Mucosa of descending colon (tissue), 3 donors: ENCODE results near the gene PHF1. TPM values are rescaled to one million over a fixed set of nuclear protein-coding genes. Genes with fewer than 3 reads are reported as not detected.

Source experiments
- ATAC-seq: fragments of 200-7000 bp; cut with Tn5 transposase; one replicate; pipeline ENCODE4 v1.9.1; 2020; ENCODE audit warnings: mild to moderate bottlenecking, moderate library complexity
- DNase-seq, 3 donors: peaks; one replicate each; pipeline ENCODE4 v3.0.0-alpha.2; 2020
- H3K36me3 ChIP-seq: fragments of 200-600 bp; one replicate; pipeline ENCODE4 v1.8.0; 2021; ENCODE audit warnings: low read depth, mild to moderate bottlenecking
- H3K4me1 ChIP-seq: fragments of 200-600 bp; one replicate; pipeline ENCODE4 v1.8.0; 2021; ENCODE audit warnings: low read depth, mild to moderate bottlenecking
- H3K4me3 ChIP-seq: fragments of 200-600 bp; one replicate; pipeline ENCODE4 v1.8.0; 2021; ENCODE audit warnings: mild to moderate bottlenecking
- H3K9me3 ChIP-seq: fragments of 200-600 bp; one replicate; pipeline ENCODE4 v1.8.0; 2021; ENCODE audit warnings: mild to moderate bottlenecking
- intact Hi-C, 2 donors: fragments of 100-400 bp; cut with DNase I in 1 of 2; cut with micrococcal nuclease in 1 of 2; formaldehyde crosslinking; loops; one replicate each; pipeline versions ENCODE4 v1.11.0 to v1.11.1; 2022; cut with DNase I, micrococcal nuclease
- total RNA-seq, 3 donors: library from RNA; stranded (reverse); fragmentation: NEBNext Ultra II Directional in 2 of 3; extraction: Animal tissue kit (Norgen Biotek cat#: 25700) in 2 of 3; gene quantifications; one replicate each; pipeline versions ENCODE4 v1.2.1 to v1.2.4, GENCODE V29; 2021 to 2023
- TF ChIP-seq, protein P1 (sequence below): fragments of 200-600 bp; IDR thresholded peaks from one replicate; pipeline ENCODE4 v1.8.0; 2022; ENCODE audit warnings: antibody characterized with exemption, mild to moderate bottlenecking
- donor health status: DM: no; HTN: no; CAD: no; lungs with moderate emphysema.
- donor health status: DM: no; HTN: no; CAD: no.
- donor health status: DM: no; HTN: yes; CAD: no.

Gene PHF1
- total RNA-seq, 3 donors from 2014 or later = 29.9 to 96.5 (median 38.1) TPM

DNA sequence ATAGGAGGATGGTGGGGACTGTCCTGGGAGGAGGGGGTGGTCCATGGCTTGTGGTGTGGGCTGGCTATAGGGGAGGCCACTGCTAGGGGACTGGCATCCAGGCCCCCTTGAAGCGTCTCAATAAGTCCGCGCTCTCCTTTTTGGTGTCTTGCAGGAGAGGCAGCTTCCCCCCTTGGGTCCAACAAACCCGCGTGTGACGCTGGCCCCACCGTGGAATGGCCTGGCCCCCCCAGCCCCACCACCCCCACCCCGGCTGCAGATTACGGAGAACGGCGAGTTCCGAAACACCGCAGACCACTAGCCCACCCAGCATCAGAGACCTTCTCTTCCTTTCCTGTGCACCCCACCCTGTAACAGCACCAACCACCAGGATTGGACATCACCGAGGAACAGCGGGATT, 40.8 kb downstream of the PHF1 start:
- H3K36me3 ChIP-seq = no peaks in the 10 kb centered on the region
- ATAC-seq = no peak
- no peak overlapping the region for H3K4me3 ChIP-seq
- DNase-seq = no peak
- H3K9me3 ChIP-seq = no peaks in the 10 kb centered on the region
- H3K4me1 ChIP-seq = peaks cover 15% of the 10 kb centered on the region
- TF ChIP-seq, protein P1, sequence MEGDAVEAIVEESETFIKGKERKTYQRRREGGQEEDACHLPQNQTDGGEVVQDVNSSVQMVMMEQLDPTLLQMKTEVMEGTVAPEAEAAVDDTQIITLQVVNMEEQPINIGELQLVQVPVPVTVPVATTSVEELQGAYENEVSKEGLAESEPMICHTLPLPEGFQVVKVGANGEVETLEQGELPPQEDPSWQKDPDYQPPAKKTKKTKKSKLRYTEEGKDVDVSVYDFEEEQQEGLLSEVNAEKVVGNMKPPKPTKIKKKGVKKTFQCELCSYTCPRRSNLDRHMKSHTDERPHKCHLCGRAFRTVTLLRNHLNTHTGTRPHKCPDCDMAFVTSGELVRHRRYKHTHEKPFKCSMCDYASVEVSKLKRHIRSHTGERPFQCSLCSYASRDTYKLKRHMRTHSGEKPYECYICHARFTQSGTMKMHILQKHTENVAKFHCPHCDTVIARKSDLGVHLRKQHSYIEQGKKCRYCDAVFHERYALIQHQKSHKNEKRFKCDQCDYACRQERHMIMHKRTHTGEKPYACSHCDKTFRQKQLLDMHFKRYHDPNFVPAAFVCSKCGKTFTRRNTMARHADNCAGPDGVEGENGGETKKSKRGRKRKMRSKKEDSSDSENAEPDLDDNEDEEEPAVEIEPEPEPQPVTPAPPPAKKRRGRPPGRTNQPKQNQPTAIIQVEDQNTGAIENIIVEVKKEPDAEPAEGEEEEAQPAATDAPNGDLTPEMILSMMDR = no peak
- intact Hi-C loops = no loop called here

DNA sequence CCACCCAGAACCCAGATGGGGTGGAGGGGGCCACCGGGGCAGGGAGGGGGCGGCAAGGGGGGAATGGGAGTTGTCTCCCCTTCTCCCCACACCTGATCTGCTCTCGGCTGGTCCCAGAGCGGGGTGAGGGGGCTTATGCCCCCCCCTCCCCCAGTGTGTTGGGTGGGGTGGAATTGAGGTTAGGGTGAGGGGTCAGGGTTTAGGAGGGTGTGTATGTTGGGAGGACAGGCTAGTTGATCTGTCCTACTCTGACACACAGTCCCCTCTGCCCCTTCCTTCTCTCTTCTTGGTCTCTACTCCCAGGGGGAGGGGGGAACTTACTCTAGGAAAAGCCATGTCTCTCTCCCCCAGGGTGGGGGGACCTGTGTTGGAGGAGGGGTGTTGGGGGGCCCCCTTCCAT, 41.7 kb downstream of the PHF1 start:
- no peak for ATAC-seq
- H3K36me3 ChIP-seq = no peaks in the 10 kb centered on the region
- no peaks in the 10 kb centered on the region for H3K9me3 ChIP-seq
- no peak overlapping the region for H3K4me3 ChIP-seq
- intact Hi-C loops = no loop called here
- DNase-seq = no peak
- TF ChIP-seq, protein P1 = no peak
- H3K4me1 ChIP-seq = peaks cover 15% of the 10 kb centered on the region

DNA sequence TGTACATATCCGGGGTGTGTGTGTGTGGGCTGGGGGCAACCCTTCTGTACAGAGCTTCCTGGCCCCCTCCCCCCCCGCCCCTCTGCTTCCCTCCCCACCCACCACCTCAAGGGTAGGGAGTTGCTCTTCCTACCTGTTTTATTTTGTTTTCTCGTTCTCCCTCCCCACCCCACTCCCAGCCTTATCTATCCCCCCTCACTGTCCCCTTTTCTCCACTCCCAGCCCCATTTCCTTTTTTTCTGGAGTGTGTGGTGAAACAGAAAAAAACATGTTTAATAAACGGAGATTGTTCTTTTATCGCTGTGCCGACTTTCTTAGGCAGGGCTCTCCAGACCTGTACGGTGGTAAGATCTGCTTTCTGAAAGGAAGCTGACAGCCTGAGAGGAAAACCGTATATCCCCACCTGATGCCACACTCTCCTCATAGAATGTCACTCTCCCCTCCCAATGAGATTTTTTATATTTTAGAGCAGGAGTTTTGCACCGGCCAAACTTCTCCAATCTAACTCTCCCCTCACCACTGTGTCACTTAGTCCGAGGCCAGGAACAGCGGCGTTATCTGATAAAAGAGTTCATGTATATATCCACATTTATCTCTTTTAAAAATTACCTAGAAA, 42.7 kb downstream of the PHF1 start:
- Histone ChIP-seq H3K4me1 (peaks cover 15% of the 10 kb centered on the region), H3K9me3 (no peaks in the 10 kb centered on the region), H3K4me3 (peak overlapping the region; percentile 45), H3K36me3 (no peaks in the 10 kb centered on the region)
- intact Hi-C loops = no loop called here
- TF ChIP-seq, protein P1 = no peak
- ATAC-seq (no peak), DNase-seq (no peak)

DNA sequence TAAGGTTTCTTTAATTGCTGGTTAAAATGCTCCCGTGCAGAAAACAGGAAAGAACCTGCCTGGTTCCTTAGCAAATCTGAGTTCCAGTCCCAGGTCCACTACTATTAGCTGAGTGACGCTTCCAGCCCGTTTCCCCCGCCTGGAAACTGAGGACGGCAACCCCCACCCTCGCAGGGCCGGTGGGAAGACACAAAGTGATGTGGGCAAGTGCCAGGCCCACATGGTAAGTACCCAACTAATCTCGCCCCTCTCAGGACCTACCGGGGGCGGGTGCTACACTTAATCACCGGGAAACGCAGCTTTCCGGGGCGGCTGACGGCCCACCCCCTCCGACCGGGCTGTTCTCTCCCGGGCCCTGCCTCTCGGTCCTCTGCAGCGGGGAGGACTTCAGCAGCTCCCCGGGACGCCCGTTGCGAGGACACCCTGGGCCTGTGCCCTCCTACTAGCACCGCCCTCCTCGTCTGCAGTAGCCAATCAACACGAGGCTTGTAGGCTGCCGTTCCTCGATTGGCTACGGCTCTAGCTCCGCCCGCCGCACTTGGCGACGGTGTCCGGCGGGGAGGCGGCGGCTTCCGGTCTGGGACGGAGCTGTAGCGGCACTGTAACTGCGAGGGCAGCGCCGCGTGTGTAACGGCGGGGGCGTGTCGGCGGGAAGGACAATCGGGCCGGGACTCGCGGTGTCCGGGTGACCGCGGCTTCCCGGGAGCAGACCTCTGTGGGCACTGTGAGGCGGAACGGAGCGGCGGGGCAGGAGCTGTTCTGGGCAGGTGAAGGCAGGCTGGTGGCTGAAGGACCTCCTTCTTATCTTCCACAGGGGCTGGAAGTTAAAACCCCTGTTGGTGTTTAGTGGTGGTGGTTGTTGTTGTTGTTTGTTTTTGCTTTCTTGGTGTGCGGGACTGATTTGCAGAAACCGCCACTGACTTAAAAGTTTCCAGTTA, 43.5 kb downstream of the PHF1 start, which contains the start of gene ZBTB9:
TSS of gene ZBTB9 (plus strand) at position 568 of the 938 bp plus-strand sequence. CDS start 525 bp downstream, outside the sequence.
- peaks cover 15% of the 10 kb centered on the region for H3K4me1 ChIP-seq
- intact Hi-C loops = no loop called here
- DNase-seq = peak; percentile 97 to 98 (median 98)

DNA sequence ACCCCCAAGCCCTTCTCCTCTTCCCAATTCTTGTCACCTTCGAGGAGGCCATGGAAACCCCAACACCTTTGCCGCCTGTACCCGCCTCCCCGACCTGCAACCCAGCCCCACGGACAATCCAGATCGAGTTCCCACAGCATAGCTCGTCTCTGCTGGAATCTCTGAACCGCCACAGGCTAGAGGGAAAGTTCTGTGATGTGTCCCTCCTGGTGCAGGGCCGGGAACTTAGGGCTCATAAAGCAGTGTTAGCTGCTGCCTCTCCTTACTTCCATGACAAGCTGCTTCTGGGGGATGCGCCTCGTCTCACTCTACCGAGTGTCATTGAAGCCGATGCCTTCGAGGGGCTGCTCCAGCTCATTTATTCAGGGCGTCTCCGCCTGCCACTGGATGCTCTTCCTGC, 44.2 kb downstream of the PHF1 start:
- intact Hi-C loops = no loop called here
- DNase-seq (no peak), ATAC-seq (no peak)
- no peaks in the 10 kb centered on the region for H3K9me3 ChIP-seq
- TF ChIP-seq, protein P1 = no peak
- H3K4me3 ChIP-seq = no peak overlapping the region
- H3K36me3 ChIP-seq = no peaks in the 10 kb centered on the region
- peaks cover 15% of the 10 kb centered on the region for H3K4me1 ChIP-seq

More for the DNA sequence above, 43.5 kb downstream of the PHF1 start, which contains the start of gene ZBTB9:
- Histone ChIP-seq H3K36me3 (no peaks in the 10 kb centered on the region), H3K9me3 (no peaks in the 10 kb centered on the region), H3K4me3 (peak within 1 kb of the TSS; percentile 45)
- TF ChIP-seq, protein P1 = no peak
- ATAC-seq = peak; percentile 100
